K562 (cell line): ENCODE measurements around the gene SLC4A2. TPM values are rescaled to one million over a fixed set of nuclear protein-coding genes. Genes with fewer than 3 reads are reported as not detected.

Experiments used
- BMI1 ChIP-seq: fragments of 150-350 bp; IDR thresholded peaks from 2 replicates; pipeline ENCODE4 v1.6.1; 2014; ENCODE audit warnings: low read length
- CBX2 ChIP-seq: fragments of 200-600 bp; sonication (generic); IDR thresholded peaks from one replicate; pipeline ENCODE4 v1.6.1; 2012; ENCODE audit warnings: mild to moderate bottlenecking, low read length, inconsistent platforms; ENCODE audit not compliant: insufficient read depth, poor library complexity, severe bottlenecking
- ETV5 ChIP-seq: sonication (generic); formaldehyde crosslinking; IDR thresholded peaks from 2 replicates; pipeline ENCODE4 v1.4.0; 2020; ENCODE audit warnings: low read depth, mild to moderate bottlenecking, missing genetic modification reagents
- MAFG ChIP-seq: fragments of 450-650 bp; conservative IDR thresholded peaks from 2 replicates; pipeline ENCODE4 v1.6.1; 2016; ENCODE audit warnings: missing genetic modification characterization, missing compliant biosample characterization
- NCOR1 ChIP-seq: fragments of 450-650 bp; IDR thresholded peaks from 2 replicates; pipeline ENCODE4 v1.6.1; 2016; ENCODE audit warnings: mild to moderate bottlenecking, moderate library complexity
- NR2F6 ChIP-seq: fragments of 450-650 bp; formaldehyde crosslinking; IDR thresholded peaks from 2 replicates; pipeline ENCODE4 v1.4.0; 2020; ENCODE audit warnings: mild to moderate bottlenecking
- ZNF212 ChIP-seq: fragments of 450-650 bp; formaldehyde crosslinking; IDR thresholded peaks from 2 replicates; pipeline ENCODE4 v1.4.0; 2020; ENCODE audit warnings: mild to moderate bottlenecking
- ZNF551 ChIP-seq: fragments of 250-450 bp; sonication (Bioruptor Pico); IDR thresholded peaks from 2 replicates; pipeline ENCODE4 v1.5.0; 2021; ENCODE audit warnings: mild to moderate bottlenecking, moderate library complexity
- polyA plus RNA-seq, 8 experiments: library from polyadenylated mRNA; depleted of rRNA in 4 of 8; stranded (reverse) in 5 of 8; unstranded in 3 of 8; fragments of >200 nt; fragmentation: Nextera tagmentation in 2 of 8; fragmentation: Illumina TruSeq in 1 of 8; extraction: Ambion mirVana in 2 of 8; extraction: Trizol in 1 of 8; gene quantifications; 2 replicates each; pipeline versions ENCODE4 v1.2.1 to v1.2.3, GENCODE V29; 2011 to 2014; ENCODE audit warnings: inconsistent platforms in 1 of 8, missing spikeins in 1 of 8
- total RNA-seq, 7 experiments: library from RNA; depleted of rRNA in 6 of 7; stranded (reverse); fragments of >200 nt in 6 of 7; fragmentation: Illumina TruSeq in 2 of 7; extraction: Trizol in 2 of 7; gene quantifications; 2 replicates each; pipeline versions ENCODE4 v1.2.1 to v1.2.3, GENCODE V29; 2011 to 2021; ENCODE audit warnings: low replicate concordance in 1 of 7
- TF ChIP-seq, protein P1 (sequence below): fragments of 250-450 bp; sonication (Bioruptor Pico); IDR thresholded peaks from 2 replicates; pipeline ENCODE4 v1.4.0; 2020; ENCODE audit warnings: borderline replicate concordance
- TF ChIP-seq, protein P2 (sequence below): sonication (generic); formaldehyde crosslinking; IDR thresholded peaks from 2 replicates; pipeline ENCODE4 v1.8.1; 2023; ENCODE audit warnings: missing genetic modification reagents, mild to moderate bottlenecking, borderline replicate concordance
- TF ChIP-seq, protein P3 (sequence below), 2 experiments: fragments of 450-650 bp in 1 of 2; sonication (generic) in 1 of 2; formaldehyde crosslinking in 1 of 2; IDR thresholded peaks; 2 replicates each; pipeline versions ENCODE4 v1.7.1 to v1.9.0; 2016 to 2022; ENCODE audit warnings: inconsistent platforms in 1 of 2, mild to moderate bottlenecking in 1 of 2, missing genetic modification reagents in 1 of 2

Gene SLC4A2
- total and polyA plus RNA-seq, 9 of the 15 experiments (the other 6 are each of a cell fraction or from before 2014, with no cell fraction given): 11.4 to 375 (median 130) TPM

DNA sequence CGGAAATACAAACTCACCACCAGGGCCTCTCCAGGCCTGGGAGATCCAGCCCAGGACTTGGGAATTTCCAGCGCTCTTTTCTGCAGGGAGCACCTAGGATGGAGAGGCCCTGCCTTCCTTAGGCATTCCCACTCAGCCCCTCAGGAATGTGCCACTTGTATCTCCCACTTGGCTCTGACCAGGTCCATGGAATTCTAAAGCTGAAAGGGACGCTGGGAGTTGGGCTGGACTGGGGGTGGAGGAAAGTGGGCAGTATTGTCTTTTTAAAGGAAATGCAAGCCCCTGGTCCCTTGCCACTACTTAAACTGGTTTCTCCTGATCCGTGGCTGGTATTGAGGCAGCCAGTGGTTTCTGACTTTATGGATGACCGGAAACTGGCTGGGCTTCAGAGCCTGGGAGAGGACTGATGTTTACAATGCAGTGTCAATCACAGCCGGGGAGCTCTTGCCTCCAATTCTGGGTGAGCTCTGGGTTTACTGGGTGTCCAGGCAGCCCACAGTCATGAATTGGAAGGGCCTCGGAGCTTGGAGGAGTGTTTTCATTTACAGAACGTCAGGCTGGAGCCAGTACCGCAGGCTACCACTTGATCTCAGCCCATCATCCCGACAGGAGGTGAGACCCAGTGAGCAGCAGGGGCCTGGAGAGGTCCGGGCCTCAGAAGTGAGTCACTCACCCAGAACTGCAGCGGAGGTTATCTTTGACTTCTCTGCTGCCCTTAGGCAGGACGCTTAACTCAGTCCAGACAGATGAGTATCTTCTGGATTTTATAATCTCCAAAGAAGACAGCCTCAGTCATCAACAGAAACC is 54.2 kb downstream of the SLC4A2 start (continued):
- TF ChIP-seq CBX2: no peak
- TF ChIP-seq, protein P1, sequence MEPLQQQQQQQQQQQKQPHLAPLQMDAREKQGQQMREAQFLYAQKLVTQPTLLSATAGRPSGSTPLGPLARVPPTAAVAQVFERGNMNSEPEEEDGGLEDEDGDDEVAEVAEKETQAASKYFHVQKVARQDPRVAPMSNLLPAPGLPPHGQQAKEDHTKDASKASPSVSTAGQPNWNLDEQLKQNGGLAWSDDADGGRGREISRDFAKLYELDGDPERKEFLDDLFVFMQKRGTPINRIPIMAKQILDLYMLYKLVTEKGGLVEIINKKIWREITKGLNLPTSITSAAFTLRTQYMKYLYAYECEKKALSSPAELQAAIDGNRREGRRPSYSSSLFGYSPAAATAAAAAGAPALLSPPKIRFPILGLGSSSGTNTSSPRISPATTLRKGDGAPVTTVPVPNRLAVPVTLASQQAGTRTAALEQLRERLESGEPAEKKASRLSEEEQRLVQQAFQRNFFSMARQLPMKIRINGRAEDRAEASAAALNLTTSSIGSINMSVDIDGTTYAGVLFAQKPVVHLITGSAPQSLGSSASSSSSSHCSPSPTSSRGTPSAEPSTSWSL (CRISPR knock-in tag): no peak
- TF ChIP-seq, protein P2, sequence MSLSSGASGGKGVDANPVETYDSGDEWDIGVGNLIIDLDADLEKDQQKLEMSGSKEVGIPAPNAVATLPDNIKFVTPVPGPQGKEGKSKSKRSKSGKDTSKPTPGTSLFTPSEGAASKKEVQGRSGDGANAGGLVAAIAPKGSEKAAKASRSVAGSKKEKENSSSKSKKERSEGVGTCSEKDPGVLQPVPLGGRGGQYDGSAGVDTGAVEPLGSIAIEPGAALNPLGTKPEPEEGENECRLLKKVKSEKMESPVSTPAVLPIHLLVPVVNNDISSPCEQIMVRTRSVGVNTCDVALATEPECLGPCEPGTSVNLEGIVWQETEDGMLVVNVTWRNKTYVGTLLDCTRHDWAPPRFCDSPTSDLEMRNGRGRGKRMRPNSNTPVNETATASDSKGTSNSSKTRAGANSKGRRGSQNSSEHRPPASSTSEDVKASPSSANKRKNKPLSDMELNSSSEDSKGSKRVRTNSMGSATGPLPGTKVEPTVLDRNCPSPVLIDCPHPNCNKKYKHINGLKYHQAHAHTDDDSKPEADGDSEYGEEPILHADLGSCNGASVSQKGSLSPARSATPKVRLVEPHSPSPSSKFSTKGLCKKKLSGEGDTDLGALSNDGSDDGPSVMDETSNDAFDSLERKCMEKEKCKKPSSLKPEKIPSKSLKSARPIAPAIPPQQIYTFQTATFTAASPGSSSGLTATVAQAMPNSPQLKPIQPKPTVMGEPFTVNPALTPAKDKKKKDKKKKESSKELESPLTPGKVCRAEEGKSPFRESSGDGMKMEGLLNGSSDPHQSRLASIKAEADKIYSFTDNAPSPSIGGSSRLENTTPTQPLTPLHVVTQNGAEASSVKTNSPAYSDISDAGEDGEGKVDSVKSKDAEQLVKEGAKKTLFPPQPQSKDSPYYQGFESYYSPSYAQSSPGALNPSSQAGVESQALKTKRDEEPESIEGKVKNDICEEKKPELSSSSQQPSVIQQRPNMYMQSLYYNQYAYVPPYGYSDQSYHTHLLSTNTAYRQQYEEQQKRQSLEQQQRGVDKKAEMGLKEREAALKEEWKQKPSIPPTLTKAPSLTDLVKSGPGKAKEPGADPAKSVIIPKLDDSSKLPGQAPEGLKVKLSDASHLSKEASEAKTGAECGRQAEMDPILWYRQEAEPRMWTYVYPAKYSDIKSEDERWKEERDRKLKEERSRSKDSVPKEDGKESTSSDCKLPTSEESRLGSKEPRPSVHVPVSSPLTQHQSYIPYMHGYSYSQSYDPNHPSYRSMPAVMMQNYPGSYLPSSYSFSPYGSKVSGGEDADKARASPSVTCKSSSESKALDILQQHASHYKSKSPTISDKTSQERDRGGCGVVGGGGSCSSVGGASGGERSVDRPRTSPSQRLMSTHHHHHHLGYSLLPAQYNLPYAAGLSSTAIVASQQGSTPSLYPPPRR: no peak; the same call in 1 of the 2 replicates
- TF ChIP-seq MAFG (tag): no peak
- no peak for TF ChIP-seq NCOR1
- TF ChIP-seq NR2F6 (CRISPR knock-in tag): no peak
- TF ChIP-seq ZNF212: no peak
- TF ChIP-seq, protein P3, sequence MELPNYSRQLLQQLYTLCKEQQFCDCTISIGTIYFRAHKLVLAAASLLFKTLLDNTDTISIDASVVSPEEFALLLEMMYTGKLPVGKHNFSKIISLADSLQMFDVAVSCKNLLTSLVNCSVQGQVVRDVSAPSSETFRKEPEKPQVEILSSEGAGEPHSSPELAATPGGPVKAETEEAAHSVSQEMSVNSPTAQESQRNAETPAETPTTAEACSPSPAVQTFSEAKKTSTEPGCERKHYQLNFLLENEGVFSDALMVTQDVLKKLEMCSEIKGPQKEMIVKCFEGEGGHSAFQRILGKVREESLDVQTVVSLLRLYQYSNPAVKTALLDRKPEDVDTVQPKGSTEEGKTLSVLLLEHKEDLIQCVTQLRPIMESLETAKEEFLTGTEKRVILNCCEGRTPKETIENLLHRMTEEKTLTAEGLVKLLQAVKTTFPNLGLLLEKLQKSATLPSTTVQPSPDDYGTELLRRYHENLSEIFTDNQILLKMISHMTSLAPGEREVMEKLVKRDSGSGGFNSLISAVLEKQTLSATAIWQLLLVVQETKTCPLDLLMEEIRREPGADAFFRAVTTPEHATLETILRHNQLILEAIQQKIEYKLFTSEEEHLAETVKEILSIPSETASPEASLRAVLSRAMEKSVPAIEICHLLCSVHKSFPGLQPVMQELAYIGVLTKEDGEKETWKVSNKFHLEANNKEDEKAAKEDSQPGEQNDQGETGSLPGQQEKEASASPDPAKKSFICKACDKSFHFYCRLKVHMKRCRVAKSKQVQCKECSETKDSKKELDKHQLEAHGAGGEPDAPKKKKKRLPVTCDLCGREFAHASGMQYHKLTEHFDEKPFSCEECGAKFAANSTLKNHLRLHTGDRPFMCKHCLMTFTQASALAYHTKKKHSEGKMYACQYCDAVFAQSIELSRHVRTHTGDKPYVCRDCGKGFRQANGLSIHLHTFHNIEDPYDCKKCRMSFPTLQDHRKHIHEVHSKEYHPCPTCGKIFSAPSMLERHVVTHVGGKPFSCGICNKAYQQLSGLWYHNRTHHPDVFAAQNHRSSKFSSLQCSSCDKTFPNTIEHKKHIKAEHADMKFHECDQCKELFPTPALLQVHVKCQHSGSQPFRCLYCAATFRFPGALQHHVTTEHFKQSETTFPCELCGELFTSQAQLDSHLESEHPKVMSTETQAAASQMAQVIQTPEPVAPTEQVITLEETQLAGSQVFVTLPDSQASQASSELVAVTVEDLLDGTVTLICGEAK (IDR thresholded peaks at IDR 0.05): no peak
- TF ChIP-seq, protein P3 (CRISPR knock-in tag; IDR thresholded peaks at IDR 0.05): no peak
- TF ChIP-seq BMI1: no peak
- no peak for TF ChIP-seq ZNF551 (CRISPR knock-in tag)
- 0 out of 2 replicates have a peak, but pooled peaks have one; percentile 40 for TF ChIP-seq ETV5 (CRISPR knock-in tag)
